ENCODE results near the gene PUSL1.

Gene PUSL1

DNA sequence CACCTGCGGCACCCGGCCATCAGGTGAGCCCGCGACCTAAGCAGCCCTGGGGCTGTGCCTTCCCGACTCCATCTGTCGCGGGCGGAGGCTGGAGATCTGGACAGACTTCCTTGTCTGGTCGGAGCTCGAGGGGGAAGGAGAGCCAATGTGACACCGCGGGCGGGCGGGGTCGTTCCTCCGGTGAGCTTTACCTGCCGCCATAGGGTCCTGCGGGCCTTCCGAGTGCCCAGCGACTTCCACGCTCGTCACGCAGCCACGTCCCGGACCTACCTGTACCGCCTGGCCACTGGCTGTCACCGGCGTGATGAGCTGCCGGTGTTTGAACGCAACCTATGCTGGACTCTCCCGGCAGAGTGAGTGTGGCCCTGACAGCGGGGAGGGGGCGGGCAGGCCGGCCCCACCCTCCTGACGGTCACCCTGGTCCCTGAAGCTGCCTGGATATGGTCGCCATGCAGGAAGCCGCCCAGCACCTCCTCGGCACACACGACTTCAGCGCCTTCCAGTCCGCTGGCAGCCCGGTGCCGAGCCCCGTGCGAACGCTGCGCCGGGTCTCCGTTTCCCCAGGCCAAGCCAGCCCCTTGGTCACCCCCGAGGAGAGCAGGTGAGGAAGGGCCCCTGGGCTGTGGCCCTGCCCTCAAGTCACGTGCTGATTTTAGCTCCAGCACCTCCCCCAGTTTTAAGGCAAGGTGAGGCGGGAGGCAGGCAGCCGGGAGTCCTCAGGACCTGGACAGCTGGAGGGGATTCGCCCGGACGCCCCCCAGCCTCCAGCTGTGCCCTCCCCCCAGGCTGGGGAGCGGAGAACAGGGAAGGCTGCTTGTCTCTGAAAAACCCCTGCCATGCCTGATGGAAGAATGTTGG, 1.1 kb downstream of the PUSL1 start:
- DNase-seq (ENCODE audit: low read depth, low spot score), result no peak
- ChIA-PET POLR2A (interaction anchor here (0.7 to 1.1 kb wide), 3 partner anchors 9 to 66 kb away, joined by 3 to 4 read pairs (median 3); partner anchors contain the start of gene AURKAIP1), CTCF (interaction anchor here (0.6 to 1.5 kb wide), 8 partner anchors 9 to 187 kb away, joined by 3 to 6 read pairs (median 3); partner anchors contain the start of gene AURKAIP1)
- TF ChIP-seq CTCF (IDR thresholded peaks at IDR 0.05; ENCODE audit: insufficient read depth, low read length, missing control alignments), result no peak
- H3K4me3 ChIP-seq (ENCODE audit: low read depth, low read length), result peak overlapping the region; percentile 69

DNA sequence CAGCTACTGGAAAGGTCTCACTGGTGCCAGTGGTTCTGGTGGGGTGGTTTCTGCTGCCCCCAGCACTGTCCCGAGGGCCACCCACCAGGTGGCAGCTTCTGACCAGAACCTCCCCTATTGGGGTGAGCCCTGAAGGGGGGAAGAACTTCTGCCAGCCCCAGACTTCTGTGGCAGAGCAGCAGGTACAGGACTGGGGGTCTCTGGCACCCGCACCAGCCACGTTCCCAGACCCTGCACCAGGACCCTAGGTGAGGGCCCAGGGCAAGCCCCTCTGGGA, 1.6 kb downstream of the PUSL1 start:
- peak overlapping the region; percentile 69 for H3K4me3 ChIP-seq (ENCODE audit: low read depth, low read length)
- CTCF ChIA-PET, result interaction anchor here (0.6 to 1.5 kb wide), 4 partner anchors 9 to 188 kb away, joined by 3 to 6 read pairs (median 3); partner anchors contain the start of gene AURKAIP1
- no peak for TF ChIP-seq CTCF (IDR thresholded peaks at IDR 0.05; ENCODE audit: insufficient read depth, low read length, missing control alignments)
- DNase-seq (ENCODE audit: low read depth, low spot score), result no peak
- POLR2A ChIA-PET, result interaction anchor here (0.7 to 1.1 kb wide), 2 partner anchors 16 to 65 kb away, joined by 3 read pairs; partner anchors contain the start of gene AURKAIP1

- DNase-seq (ENCODE audit: low read depth, low spot score), result no peak
- no peak for TF ChIP-seq CTCF (IDR thresholded peaks at IDR 0.05; ENCODE audit: insufficient read depth, low read length, missing control alignments)
- CTCF ChIA-PET, result interaction anchor here (0.7 to 1.5 kb wide), 4 partner anchors 8 to 189 kb away, joined by 3 to 6 read pairs (median 3); partner anchors contain the start of gene AURKAIP1
- H3K4me3 ChIP-seq (ENCODE audit: low read depth, low read length), result no peak overlapping the region
- POLR2A ChIA-PET, result interaction anchor here (0.7 to 1.2 kb wide), 2 partner anchors 10 to 16 kb away, joined by 3 read pairs; no protein-coding TSS in a partner anchor
Measured at GRCh38 chr1:1310476-1311053, 2.2 kb downstream of the PUSL1 start.

DNA sequence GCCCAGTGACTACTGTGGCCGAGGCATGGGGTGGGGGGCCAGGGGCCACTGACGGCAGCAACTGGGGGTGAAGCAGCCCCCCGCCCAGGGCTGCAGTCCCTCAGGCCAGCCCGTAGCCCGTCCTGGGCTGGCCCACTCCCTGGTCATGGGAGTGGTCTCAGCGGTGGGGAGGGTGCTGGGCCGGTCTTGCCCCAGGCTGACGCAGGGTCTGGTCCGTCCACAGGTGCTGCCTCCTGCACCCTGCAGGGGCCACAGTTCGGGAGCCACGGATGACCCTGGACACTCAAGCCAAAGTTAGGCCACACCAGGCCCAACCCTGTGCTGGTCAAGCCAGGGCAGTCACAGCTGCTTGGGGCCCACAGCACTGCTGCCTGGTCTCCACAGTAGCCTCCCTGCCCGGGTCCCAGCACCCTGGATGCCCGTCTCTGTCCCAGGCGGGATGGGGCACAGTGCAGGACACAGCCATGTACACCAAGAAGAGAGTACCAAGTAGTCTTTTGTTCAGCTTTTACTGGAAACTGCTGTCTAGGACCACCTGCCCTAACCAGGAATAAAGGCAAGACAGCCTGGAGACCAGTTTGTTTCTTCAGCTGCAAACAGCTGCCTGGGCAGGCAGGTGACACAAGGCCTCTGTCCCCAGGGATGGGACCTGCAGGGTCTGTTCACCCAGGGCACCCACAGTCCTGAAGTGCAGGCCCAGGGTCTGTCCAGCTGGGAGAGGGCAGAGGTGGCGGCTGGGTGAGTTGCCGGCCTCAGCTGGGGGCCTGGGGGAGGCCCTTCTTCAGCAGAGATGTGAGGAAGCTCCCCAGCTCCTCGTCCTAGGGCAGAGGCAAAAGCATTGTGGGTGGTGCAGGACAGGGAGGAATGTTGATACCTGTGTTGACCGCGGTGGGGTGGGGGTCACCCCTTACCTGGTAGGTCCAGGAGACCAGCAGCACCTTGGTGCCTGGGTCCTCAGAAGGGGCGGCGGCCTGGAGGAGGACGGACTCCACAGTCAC, 3.0 kb downstream of the PUSL1 start:
- CTCF ChIA-PET, result interaction anchor here (0.7 kb wide), 1 partner anchor 59 kb away, joined by 3 read pairs; no protein-coding TSS in a partner anchor
- POLR2A ChIA-PET, result interaction anchor here (0.7 to 1.2 kb wide), 2 partner anchors 9 to 1094 kb away, joined by 3 read pairs; no protein-coding TSS in a partner anchor
- no peak for TF ChIP-seq CTCF (IDR thresholded peaks at IDR 0.05; ENCODE audit: insufficient read depth, low read length, missing control alignments)
- no peak for DNase-seq (ENCODE audit: low read depth, low spot score)
- H3K4me3 ChIP-seq (ENCODE audit: low read depth, low read length), result no peak overlapping the region

- POLR2A ChIA-PET, result interaction anchor here (0.7 kb wide), 1 partner anchor 1093 kb away, joined by 3 read pairs; no protein-coding TSS in a partner anchor
- no peak overlapping the region for H3K4me3 ChIP-seq (ENCODE audit: low read depth, low read length)
- no peak for TF ChIP-seq CTCF (IDR thresholded peaks at IDR 0.05; ENCODE audit: insufficient read depth, low read length, missing control alignments)
- CTCF ChIA-PET, result interaction anchor here (1.2 to 1.7 kb wide), 3 partner anchors 60 to 193 kb away, joined by 3 to 10 read pairs (median 4); no protein-coding TSS in a partner anchor
- DNase-seq (ENCODE audit: low read depth, low spot score), result no peak
Measured at GRCh38 chr1:1312450-1313314, 4.3 kb downstream of the PUSL1 start.
